Cardiac fibroblast (primary cell): ENCODE results near the gene TRIM14.

Source experiments
- DNase-seq, 2 donors: peaks; one replicate each; pipeline versions ENCODE4 v3.0.0 to v3.0.0-alpha.2; 2010; ENCODE audit warnings: low read depth in 2 of 2
- H3K4me3 ChIP-seq, 2 donors: replicated peaks in 1 of 2; 1 replicate in 1 of 2; 2 replicates in 1 of 2; pipeline ENCODE4 v1.5.1; 2011; ENCODE audit warnings: low read depth in 2 of 2, low read length in 2 of 2, mild to moderate bottlenecking in 2 of 2, moderate library complexity in 1 of 2
- TF ChIP-seq, protein P1 (sequence below): IDR thresholded peaks from one replicate; pipeline ENCODE4 v1.5.1; 2011; ENCODE audit warnings: low read depth, mild to moderate bottlenecking, low read length, inconsistent platforms

The TRIM14 gene

DNA sequence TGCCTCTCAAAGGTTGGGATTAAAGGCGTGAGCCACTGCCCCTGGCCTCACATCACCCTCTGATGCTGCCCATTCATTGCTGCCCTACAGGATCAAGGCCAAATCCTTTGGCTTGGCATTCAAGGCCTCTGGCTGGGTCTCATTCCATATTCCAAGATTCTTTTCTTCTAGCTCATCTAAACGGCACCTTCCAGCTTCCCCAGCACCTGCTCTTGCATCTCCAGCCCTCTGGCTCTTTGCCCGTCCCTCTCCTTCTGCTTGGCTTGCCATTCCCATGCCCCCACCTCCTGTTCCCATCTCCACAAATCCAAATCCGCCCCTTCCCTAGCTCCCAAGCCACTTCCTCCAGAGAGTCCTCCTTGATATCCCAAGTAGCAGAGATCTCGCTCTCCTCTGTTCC, 40.3 kb upstream of the TRIM14 start:
- TF ChIP-seq, protein P1, sequence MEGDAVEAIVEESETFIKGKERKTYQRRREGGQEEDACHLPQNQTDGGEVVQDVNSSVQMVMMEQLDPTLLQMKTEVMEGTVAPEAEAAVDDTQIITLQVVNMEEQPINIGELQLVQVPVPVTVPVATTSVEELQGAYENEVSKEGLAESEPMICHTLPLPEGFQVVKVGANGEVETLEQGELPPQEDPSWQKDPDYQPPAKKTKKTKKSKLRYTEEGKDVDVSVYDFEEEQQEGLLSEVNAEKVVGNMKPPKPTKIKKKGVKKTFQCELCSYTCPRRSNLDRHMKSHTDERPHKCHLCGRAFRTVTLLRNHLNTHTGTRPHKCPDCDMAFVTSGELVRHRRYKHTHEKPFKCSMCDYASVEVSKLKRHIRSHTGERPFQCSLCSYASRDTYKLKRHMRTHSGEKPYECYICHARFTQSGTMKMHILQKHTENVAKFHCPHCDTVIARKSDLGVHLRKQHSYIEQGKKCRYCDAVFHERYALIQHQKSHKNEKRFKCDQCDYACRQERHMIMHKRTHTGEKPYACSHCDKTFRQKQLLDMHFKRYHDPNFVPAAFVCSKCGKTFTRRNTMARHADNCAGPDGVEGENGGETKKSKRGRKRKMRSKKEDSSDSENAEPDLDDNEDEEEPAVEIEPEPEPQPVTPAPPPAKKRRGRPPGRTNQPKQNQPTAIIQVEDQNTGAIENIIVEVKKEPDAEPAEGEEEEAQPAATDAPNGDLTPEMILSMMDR = no peak
- DNase-seq = no peak
- no peak overlapping the region for H3K4me3 ChIP-seq

DNA sequence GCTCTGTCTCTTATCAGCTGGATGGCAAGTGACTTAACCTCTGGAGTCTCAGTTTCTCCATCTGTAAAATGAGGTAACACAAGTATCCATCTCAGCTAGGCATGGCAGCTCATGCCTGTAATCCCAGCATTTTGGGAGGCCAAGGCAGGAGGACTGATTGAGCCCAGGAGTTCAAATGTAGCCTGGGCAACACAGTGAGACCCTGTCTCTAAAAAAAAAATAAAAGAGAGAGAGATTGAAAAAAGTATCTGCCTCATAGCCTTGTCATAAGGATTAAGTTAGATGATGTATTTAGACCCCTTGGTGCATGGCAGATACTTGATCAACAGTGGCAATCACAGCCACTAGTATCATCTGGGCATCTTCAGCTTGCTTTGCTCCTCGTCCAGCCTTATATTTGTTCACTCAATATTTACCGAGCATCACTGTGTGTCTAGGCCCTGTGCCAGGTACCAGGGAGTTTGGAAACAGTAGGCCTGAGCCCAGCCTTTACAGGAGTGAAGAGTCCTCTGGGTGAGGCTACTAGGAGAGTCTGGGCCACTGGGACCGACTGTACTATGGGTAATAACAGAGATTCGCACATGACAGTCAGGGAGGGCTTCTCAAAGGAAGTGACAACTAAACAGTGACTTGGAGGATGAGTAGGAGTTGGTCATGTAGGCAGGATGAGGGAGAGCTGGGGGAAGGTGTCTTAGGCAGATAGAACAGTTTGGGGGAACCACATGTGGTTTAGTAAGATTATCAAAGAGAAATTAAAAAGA, 39.2 kb upstream of the TRIM14 start:
- no peak for DNase-seq
- TF ChIP-seq, protein P1 = no peak
- H3K4me3 ChIP-seq = no peak overlapping the region

DNA sequence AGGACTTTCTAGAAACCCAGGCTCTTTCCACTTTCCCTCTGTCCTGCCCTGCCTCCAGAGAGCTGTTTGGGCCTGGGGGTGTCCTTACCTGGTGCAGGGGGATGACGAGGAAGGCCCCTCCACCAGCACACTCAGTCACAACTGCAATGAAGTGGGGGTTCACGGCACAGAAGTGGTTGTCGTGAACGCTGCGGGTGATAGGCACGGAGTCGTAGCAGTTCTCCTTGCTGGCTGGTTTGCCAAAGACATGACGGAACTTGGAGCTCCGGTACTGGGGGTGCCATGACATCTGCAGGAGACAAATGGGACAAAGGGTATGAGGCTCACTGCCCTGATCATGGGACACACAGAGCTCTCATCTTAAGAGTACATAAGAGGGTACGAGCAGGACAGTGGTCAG, 38.4 kb upstream of the TRIM14 start:
- DNase-seq = no peak
- no peak overlapping the region for H3K4me3 ChIP-seq
- TF ChIP-seq, protein P1 = no peak

DNA sequence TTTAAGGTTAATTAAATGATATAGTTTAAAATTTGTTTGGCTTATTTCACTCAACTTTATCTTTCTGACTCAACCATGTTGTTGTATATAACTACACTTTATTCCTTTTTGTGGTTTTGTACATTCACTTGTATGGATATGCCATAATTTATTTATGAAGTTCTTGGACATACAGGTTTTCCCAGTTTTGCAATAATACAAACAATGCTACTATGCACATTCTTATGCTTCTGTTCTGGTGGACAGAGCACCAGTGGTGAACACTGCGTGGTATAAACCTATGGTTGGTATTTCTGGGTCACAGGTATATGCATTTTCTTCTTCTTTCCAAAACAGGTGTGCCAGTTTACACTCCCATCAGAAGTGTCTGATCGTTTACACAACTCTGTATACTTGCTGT, 35.7 kb upstream of the TRIM14 start:
- H3K4me3 ChIP-seq = no peak overlapping the region
- TF ChIP-seq, protein P1 = no peak
- DNase-seq = no peak

DNA sequence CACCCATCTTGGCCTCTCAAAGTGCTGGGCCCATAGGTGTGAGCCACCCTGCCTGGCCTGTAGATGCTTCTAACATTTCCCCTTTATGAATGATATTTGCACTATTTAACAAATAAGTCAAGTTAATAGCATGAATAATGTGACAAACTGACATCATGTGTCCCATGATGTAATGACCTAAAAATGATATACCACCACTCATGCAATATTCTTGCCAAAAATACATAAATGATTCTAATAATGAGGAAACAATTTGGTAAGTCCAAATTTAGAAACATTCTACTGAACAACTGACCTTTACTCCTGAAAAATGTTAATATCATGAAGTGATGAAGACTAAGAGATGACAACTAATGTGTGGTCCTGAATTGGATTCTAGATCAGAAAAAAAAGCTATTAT, 33.5 kb upstream of the TRIM14 start:
- DNase-seq = no peak
- TF ChIP-seq, protein P1 = no peak

DNA sequence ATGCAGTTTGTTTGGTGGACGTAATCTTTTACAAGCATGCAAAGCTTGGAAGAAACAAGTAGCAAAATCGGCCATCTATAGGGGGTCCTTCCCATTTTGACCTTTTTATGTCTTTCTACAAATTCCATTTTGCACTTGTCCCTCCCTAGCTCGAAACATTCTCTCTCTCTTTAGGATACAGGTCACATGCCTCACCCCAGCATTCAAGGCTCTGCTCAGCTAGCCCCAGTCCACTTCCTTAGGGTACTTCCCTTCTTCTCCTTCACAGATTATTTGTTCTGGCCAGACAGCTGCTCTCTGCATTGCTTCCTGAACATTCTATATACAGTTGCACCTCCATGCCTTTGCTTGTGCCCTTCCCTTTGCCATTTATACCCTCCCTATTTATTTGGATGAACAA, 31.7 kb upstream of the TRIM14 start:
- no peak for DNase-seq
- TF ChIP-seq, protein P1 = no peak
- H3K4me3 ChIP-seq = no peak overlapping the region

More for the DNA sequence above, 33.5 kb upstream of the TRIM14 start:
- no peak overlapping the region for H3K4me3 ChIP-seq

DNA sequence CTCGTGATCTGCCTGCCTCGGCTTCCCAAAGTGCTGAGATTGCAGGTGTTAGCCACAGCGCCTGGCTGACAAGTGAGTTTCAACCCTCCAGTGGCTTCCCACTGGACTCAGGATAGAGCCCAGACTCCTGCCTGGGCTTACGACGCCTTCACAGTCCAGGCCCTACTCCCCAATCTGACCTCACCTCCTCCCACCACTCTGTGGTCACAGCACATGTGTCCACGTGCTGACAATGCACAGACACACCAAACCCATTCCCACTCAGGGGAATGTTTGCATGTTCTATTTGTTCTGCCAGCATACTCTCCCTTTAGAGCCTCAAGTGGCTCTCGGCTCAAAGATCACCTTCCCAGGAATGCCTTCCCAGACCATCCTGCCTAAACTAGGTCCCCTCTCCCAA, 31.1 kb upstream of the TRIM14 start:
- DNase-seq = no peak
- no peak overlapping the region for H3K4me3 ChIP-seq
- TF ChIP-seq, protein P1 = no peak
